ENCODE measurements around the gene KRT3.

Gene KRT3

DNA sequence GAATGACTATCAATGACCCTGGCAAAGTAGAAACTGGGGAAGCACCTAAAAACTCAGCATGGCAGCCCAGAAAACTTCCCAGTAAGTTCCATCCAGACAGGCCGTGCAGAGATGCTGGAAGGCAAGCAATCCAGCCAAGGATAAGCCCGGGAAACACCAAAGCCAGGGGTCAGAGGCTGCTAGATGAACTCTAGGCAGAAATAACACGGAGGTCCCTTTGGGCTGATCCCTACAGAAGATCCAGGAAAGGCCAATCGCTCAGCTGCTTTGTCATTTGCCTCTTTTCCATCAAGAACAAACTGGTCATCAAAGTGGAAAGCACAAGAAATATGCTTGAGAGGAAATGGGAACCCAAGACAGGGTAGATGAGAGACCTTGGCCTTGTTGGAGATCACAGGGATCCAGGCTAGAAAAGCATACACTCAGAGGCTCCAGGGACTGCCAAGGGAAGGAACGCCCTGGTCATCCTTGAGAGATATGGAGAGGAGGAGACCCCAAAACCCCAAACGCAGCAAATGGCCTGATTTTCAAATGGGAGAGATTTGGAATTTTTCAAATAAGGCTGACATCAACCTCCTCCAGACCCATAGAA lies 31.7 kb upstream of the KRT3 start:
- FAIRE-seq, result no peak

DNA sequence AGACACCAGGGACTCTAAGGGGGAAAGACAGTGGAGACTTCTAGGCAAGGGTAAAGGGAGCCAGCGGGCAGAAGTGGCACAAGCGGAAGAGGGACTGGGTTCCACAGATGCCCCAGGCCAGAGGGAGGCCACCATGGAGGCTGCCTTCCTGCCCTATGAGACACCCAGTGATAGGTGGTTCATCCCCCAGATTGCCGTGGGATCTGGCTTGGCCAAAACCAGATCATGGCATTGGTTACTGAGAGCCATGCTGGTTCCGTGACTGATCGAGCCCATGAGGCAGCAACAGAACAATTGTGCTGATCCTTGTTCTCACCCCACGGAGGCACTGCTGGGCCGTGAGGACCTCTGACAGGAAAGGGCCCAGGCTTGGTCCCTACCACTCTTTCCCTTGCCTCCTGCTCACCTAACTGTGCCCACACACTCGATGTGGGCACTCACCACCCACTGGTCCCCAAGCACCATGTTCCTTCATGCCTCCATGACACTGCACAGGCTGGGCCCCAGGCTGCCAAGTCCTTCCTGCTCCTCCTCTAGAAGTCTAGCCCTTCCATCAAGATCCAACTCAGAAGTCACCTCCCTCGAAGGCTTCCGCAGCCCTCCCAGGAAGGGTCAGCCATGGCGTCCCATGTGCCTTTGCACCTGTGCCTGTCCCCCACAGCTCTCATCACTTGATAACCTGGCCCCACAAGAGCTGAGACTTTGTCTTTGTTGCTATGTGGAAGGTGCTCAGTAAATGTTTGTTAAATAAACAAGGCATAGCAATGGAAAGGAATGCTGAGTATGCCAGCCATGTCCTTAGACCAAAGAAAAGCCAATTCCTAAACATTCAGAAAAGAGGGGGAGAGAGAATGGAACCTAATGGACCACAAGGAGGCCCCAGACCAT lies 30.9 kb upstream of the KRT3 start:
- FAIRE-seq, result no peak

DNA sequence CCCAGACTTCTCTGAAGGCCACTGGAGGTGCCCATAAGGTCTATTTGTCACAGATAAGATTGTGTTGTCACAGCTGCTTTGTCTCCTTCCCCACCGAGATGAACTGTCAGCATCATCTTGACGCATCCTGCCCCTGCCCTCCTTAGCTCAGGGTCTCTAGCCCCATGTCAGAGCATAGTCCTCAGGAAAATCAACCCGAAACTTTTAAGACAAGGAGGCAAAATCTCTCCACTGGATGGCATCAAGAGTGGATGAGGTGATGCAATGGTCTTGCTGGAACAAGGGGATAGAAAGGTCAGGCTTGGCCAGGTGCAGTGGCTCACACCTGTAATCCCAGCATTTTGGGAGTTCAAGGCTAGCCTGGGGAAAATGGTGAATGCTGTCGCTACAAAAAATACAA lies 30.0 kb upstream of the KRT3 start:
- FAIRE-seq, result no peak

DNA sequence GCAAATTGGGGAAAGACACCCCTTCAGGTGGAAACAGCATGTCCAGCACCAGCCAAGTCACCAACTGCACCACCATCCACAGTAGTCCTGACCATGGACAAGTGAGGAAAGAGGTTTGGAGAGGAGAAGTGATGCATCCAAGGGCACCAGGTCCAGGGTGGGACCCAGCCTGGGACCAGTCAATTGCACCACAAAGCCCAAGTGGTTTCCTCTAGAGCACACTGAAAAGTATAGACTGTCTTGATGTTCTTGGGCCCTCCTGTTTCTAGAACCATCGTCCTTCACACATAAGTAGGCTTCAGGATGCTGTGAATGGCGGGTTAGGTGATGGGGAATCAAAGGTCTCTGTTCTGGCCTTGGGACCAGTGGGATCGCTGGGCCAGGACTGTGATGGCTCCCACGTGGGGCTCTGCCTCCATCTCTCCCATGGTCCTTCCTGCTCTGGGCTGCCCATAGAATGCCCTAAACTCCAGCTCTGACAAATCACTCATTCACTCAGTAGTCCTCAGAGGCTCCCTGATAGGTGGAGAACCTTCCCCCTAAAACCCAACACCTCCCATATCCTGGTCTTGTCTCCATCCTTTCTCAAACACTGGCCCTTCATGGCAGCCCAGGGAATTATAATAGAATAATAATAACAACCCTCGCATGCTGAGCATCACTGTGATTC lies 29.0 kb upstream of the KRT3 start:
- FAIRE-seq, result no peak

DNA sequence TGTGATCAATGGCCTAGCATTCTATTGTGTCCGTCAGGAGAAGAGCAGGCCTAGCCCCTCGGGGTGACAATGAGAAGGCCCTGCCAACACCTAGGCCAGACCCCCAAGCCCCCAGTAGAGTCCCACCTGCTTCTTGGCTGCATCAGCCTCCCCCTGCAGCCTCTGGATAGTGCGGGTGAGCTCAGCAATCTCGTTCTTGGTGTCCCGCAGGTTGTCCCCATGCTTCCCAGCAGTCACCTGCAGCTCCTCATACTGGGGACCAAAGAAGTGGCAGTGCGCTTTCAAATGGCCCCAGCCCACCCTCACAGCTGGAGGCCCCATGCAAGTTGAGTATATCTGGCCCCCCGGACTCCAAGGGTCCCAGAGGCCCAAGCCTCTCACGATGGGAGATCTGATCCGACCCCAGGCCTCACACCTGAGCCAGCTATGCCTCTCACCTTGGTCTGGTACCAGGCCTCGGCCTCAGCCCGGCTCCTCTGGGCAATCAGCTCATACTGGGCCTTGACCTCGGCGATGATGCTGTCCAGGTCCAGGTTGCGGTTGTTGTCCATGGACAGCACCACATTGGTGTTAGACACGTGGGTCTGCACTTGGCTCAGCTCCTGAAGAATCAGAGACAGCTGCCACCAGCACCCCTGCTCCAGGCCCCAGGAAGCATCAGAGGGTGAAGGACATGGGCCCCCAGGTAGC lies 28.0 kb upstream of the KRT3 start:
- FAIRE-seq, result no peak

DNA sequence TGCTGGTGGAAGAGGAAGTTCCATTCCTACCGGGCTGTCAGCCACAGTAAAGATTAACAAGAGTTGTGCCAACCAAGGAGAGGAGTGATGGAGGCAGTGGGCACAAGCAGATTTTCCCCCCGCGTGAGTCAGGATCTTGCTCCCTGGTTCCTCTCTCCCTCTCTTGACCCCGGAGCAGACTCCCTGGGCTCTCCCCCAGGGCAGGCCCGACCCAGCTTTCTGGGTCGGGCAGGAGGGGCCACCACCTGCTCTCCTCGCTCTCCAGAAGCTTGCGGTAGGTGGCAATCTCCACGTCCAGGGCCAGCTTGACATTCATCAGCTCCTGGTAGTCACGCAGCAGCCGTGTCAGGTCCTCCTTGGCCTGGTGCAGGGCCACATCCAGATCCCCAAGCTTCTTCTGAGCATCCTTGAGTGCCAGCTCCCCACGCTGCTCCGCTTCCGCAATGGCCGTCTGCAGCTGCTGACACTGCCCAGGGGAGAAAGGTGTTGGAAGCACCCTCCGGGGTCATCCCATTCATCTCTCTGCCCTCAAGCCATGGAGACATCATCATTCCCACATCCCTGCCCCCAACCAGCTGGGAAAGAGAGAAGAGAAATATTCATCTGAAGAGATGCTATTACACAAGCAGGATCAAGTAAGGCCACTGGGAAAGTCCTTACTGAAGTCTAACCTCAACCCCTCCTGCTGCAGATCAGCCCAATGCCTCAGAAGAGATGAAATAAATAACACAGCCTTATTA lies 27.0 kb upstream of the KRT3 start:
- FAIRE-seq, result no peak

DNA sequence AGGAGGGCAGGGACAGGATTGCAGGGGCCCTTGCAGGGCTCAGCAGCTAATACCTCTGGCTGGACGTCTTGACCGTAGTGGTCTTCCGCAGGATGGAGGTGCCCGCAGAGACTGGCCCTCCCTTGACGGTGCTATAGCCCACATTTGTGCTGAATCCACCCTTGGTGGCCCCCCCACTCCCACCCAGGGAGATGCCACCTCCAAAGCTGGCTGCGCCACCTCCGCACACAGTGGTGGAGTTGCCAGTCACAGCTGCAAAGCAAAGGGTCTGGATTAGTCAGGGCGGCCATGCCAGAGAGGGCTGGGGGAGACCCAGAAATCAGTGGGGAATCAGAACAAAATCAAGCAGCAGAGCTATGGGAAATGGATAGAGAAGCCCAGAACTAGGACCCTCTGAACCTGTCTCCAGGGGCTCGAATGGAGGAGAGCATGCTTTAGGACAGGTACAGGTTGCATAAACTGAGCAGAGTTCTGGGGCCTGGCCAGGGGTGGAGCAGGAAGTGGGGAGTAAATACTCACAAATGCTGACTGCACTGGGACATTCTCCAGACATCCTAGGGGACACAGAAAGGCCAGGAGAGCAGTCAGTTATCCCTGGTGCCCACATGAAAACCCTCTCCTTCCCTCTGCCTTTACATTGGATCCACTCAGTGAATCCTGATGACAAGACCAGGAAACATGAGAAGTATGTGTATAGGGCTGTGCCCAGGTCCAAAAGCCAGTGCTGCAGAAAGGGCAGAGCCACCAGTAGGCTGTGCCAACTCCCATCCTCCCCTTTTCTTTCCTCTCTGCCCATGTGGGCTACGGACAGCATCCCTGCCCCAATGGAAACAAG lies 26.1 kb upstream of the KRT3 start:
- no peak for FAIRE-seq

DNA sequence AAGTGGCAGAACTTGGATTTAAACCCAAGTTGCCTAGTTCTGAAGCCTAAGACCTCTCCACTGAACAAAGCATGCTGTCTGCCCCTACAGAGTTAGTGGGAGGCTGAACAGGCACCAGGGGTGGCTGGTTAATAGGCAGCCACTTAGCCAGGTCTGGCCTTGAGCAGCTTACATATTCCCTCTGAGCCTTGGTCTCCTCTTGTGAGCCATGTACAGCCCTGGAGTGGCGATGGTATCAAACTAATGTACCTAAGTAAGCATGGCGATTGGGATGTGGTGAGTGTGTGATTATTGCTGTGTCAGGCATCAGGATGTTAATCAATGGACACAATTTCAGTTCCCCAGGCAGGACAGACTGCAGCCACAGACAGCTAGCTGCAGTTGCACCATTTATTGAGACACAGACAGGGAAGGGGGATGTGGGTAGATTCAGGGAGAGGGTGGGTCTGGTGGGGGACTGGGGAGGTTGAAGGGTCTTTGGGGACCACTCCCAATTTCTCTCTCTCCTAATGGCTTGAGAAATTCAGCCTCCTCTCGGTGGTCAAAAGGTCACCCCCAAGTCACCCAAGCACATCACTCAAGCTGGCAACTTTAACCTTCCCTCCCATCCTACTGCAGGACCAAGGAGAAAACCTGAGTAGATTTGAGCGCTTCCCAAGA lies 25.3 kb upstream of the KRT3 start:
- FAIRE-seq, result no peak

DNA sequence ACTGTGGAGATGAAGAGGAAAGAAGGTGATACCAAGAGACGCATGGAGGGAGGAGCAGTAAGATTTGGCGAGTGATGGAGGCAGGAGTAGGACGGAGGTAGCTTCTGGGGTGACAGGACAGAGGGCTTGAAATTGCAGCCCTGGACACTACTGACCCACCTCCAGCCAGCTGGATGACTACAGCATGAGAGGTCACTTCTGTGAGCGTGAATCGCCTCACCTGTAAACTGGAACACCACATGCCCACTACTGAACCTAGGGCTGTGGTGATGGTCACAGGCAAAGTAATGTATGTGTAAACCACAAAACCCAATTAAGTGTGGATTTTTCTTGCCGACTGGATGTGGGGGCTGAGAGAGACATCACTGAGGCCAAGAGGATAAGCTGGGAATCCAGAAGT lies 24.6 kb upstream of the KRT3 start:
- FAIRE-seq, result no peak

DNA sequence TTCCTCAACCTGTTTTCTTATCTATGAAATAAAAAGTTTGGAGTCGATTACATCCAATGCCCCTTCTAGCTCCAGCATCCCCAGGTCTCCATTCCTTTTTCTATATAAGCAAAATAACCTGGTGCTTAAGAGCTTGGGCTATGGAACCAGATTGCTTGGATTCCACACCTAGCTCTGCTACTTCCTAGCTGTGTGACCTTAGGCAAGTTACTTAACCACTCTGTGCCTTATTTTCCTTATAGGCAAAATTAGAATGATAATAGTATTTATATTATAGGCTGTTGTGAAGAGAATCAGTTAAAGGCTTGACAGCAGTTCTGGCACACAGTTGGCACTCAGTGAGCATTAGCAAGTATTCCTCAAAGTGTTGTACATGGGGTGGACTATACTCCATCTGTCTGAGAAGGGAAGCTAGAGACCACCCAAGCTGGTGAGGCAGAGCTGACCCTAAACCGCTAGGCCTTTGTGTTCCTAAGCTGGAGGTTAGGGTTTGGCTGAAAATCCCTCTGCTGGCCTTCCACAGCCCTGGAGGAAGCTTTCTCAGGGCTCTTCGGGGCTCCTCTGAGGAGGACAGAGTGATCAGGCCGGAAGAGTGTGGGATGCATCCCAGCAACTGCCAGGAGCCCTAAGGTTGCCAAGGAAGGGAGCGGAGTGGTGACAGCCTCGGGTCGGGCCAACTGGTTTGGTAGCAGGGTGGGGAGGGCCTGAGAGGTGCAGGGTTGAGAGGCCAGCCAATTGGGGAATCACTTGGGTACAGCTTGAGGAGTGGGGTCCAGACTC lies 24.0 kb upstream of the KRT3 start:
- FAIRE-seq, result no peak

DNA sequence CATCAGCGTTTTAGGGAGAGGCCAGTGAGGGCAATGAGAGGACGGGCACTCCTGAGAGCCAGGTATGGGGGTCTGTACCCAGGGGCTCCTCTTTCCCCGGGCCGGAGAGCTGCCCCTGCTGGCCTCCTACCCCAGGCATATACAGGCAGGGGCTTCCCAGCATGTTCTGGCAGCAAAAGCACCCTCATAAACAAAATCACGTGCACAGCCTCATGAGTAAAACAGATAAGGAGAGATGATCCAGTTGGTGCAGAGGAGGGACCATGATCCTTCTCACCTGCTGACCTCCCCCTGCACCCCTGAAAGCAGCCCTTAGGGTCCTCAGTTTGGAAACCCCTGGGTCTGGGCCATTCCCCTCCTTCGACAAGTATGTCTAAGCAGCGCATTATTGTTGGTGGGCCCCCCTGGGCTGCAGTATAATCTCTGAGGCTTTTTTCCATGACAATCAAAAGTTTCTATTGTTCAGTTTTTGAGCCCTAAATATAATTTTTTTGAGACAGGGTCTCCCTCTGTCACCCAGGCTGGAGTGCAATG lies 23.0 kb upstream of the KRT3 start:
- no peak for FAIRE-seq

DNA sequence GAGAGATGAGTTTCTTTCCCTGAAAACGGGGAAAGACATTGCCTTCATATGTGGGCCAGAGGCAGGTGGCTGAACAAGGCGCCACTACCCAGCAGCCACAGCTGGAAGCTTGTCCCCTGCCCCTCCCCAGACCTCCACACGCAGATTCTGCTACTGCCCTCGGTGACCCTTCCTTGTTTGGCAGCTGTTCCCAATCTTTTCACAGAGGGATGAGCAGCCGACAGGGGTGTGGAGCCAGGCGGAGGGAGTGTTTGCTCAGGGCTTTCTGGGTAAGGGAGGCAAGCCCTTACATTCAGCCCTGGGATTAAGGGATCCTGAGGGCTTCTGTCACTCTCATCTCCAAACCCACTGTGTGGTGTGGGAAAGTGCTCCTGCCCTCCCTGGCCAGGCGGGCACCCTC lies 22.5 kb upstream of the KRT3 start:
- FAIRE-seq, result no peak

DNA sequence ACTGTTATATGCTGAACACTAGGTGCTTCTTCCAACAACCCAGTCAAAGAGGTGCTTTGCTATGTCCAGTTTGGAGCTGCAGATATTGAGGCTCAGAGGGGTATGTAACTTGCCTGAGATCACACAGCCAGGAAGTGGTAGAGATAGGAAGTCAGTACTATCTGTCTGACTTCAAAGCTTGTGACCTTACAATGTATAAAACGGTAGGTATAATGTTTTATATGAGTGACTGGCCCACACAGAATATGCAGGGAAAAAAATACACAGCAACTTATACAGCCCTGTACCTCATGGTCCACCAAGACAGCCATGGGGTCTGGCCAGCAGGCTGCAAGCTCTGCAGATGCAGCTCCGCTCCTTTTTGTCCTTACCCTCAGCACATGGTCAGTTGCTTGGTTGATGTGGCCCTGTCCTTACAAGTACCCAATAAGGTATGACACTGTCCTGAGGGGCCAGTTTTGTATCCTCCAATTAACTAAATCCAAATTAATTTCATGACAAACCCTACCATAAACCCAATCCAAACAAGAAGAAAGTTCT lies 21.9 kb upstream of the KRT3 start:
- no peak for FAIRE-seq

DNA sequence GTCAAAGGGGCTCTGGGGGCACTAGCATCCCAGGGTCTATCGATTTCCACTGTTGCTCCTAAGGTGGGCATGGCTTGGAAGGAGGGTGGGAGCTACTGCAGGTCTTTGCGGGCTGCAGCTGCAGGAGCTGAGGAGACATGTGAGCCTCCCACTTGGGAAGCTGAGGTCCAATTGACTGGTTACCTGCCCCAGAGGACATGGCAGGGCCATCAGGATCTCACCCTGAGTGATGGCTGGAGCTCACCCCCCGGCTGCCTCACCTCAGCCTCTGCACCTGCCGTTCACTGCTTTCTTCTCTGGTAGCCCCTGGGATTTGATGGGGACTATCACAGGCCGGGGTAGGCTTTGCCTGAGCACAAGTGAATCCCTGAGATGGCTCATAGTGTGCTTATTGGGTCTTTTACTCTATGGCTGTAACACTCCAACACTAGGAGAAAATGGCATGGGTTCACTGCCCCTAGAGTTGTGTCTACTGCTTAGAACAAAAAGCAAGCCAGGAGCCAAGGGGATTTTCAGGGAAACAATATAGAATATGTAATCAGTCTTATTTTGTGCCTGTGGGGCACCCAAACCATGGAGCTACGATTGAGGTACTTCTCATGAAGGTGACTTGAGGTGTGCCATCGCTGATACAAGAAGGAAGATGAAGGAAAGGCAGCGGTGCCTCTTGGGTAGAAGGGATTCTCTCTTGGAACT lies 21.2 kb upstream of the KRT3 start:
- FAIRE-seq, result no peak

DNA sequence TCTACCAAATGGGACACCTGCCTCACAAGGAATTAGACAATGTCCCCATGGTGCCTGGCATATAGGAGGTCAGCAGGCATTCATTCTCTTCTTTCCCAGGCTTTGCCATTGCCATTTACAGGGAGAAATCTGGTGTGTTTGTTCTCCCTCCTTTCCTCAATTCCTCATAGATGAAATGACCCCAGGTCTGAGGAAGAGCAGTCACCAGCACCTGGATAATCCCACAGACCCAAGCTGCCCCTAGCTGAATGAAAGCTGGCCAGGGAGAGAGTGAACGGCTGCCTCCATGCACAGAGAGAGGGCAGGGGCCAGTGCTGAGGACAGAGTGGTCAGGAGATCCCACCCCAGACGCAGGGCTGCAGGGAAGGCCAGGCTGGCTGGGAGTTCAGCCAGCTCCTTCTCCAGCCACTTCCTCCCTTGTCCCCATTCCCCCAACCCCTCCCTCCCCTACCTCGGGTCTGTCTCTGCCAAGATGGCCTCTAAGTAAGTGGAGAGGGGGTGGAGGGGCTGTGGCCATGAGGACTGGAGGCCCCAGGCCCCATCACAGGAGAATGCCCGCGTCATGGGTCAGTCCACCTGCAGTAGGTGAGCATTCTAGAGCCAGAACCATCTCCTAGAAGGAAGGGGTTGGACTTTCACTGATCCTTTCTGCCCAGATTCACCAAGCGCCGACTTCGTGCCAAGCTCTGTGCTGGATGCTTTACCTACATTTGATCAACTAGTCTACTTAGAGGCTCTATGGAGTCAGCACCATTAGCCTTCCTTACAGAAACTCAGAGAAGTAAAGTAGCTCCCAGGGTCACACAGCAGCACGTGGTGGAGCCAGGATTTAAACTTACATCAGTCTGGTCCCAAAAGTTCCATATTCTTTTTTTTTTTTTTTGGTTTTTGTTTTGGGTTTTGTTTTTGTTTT lies 20.0 kb upstream of the KRT3 start:
- FAIRE-seq, result no peak

DNA sequence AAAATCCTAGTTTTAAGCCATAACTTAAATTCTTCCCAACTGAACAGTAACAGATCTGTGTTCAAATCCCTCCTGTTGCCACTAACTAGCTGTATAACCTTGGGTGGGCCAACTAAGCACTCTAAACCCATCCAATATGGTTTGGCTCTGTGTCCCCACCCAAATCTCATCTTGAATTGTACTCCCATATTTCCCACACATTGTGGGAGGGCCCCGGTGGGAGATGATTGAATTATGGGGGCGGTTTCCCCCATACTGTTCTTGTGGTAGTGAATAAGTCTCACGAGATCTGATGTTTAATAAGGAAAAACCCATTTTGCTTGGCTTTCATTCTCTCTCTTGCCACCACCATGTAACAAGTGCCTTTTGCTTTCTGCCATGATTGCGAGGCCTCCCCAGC lies 19.2 kb upstream of the KRT3 start:
- no peak for FAIRE-seq

DNA sequence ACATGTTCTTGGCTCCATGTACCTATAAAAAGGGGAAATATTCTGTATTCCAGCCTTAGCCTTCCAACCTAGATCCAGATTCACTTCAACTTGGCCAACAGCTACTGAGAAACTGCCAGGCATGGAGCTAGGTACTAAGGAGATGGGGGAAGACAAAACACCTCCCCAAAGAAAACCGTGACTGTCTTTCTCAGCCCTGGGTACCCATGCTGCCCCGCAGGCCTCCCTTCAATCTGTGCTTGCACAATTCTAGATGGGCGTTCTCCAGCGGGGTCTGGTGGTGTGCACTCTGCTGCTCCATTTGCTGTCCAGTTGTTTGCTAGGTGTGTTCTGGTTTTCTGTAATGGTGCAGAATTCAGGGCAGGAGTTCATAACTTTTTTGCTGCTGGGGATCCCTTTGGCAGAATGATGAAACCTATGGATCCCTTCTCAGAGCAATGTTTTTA lies 18.8 kb upstream of the KRT3 start:
- FAIRE-seq, result no peak
